ELF-1 (cell line): ENCODE measurements around the gene RALY.
"Not testable (repeated sequence)": the region's sequence is repeated elsewhere in the genome, so short reads cannot be mapped to it uniquely, and the experiment has no call there.

Experiments
- DNase-seq: peaks from one replicate; pipeline ENCODE4 v3.0.0-alpha.2; 2016; ENCODE audit warnings: low read depth, low spot score

RALY gene

GRCh38 chr20:34015401-34016335 lies 22.0 kb downstream of the RALY start:
- DNase-seq: no peak

- DNase-seq: no peak
Observed at GRCh38 chr20:34016736-34017135, 23.0 kb downstream of the RALY start.

GRCh38 chr20:34017610-34018009 lies 23.9 kb downstream of the RALY start:
- no peak for DNase-seq

GRCh38 chr20:34018166-34018565 lies 24.5 kb downstream of the RALY start:
- no peak for DNase-seq

- no peak for DNase-seq
Observed at GRCh38 chr20:34022151-34022838, 28.6 kb downstream of the RALY start.

GRCh38 chr20:34022839-34023234 lies 29.1 kb downstream of the RALY start:
- no peak for DNase-seq

GRCh38 chr20:34023937-34024722 lies 30.4 kb downstream of the RALY start:
- no peak for DNase-seq

GRCh38 chr20:34024723-34025351 lies 31.1 kb downstream of the RALY start:
- DNase-seq: peak; percentile 38

- DNase-seq: not testable (repeated sequence)
Observed at GRCh38 chr20:34028013-34028412, 34.3 kb downstream of the RALY start.

GRCh38 chr20:34029415-34029814 lies 35.7 kb downstream of the RALY start:
- DNase-seq: no peak

- DNase-seq: no peak
Observed at GRCh38 chr20:34030456-34030855, 36.7 kb downstream of the RALY start.

GRCh38 chr20:34033903-34034302 lies 40.2 kb downstream of the RALY start:
- DNase-seq: no peak

- no peak for DNase-seq
Observed at GRCh38 chr20:34037121-34037520, 43.4 kb downstream of the RALY start.

- no peak for DNase-seq
Observed at GRCh38 chr20:34037767-34038166, 44.1 kb downstream of the RALY start.

- no peak for DNase-seq
Observed at GRCh38 chr20:34040300-34040995, 46.7 kb downstream of the RALY start.

- no peak for DNase-seq
Observed at GRCh38 chr20:34041226-34041625, 47.5 kb downstream of the RALY start.

- DNase-seq: no peak
Observed at GRCh38 chr20:34042262-34042661, 48.6 kb downstream of the RALY start.

GRCh38 chr20:34043025-34043424 lies 49.3 kb downstream of the RALY start:
- no peak for DNase-seq

GRCh38 chr20:34045294-34045693 lies 51.6 kb downstream of the RALY start:
- no peak for DNase-seq

- DNase-seq: peak; percentile 56
Observed at GRCh38 chr20:34045930-34046725, 52.4 kb downstream of the RALY start.
